Ascending aorta (tissue), 2 donors: ENCODE data around the gene CRYGB. TPM values are rescaled to one million over a fixed set of nuclear protein-coding genes. Genes with fewer than 3 reads are reported as not detected.

Experiments used
- DNase-seq, 2 donors: peaks; one replicate each; pipeline ENCODE4 v3.0.0-alpha.2; 2019; ENCODE audit warnings: low spot score in 2 of 2
- H3K27ac ChIP-seq, 2 donors: fragments of 200-600 bp; sonication (generic); one replicate each; pipeline ENCODE4 v1.5.1; 2016 to 2017; ENCODE audit warnings: mild to moderate bottlenecking in 1 of 2
- H3K27me3 ChIP-seq: fragments of 200-600 bp; sonication (generic); one replicate; pipeline ENCODE4 v1.5.1; 2017
- H3K36me3 ChIP-seq, 2 donors: fragments of 200-600 bp; sonication (generic); one replicate each; pipeline ENCODE4 v1.5.1; 2016
- H3K4me1 ChIP-seq, 2 donors: fragments of 200-600 bp; sonication (generic); one replicate each; pipeline ENCODE4 v1.5.1; 2016 to 2017; ENCODE audit warnings: mild to moderate bottlenecking in 1 of 2
- H3K4me3 ChIP-seq, 2 donors: fragments of 200-600 bp; sonication (generic); one replicate each; pipeline ENCODE4 v1.5.1; 2016 to 2017; ENCODE audit warnings: mild to moderate bottlenecking in 1 of 2
- H3K9me3 ChIP-seq, 2 donors: fragments of 200-600 bp; sonication (generic); one replicate each; pipeline ENCODE4 v1.5.1; 2016
- CTCF ChIP-seq, 3 experiments: fragments of 200-600 bp in 2 of 3; fragments of 450-650 bp in 1 of 3; sonication (generic) in 2 of 3; IDR thresholded peaks; one replicate each; pipeline ENCODE4 v1.5.1; 2016 to 2019; ENCODE audit warnings: antibody characterized with exemption in 3 of 3, mild to moderate bottlenecking in 1 of 3, moderate library complexity in 1 of 3
- intact Hi-C: fragments of 100-400 bp; cut with DNase I; formaldehyde crosslinking; loops from one replicate; pipeline ENCODE4 v1.15.1; 2023
- total RNA-seq: library from RNA; depleted of rRNA; stranded (reverse); fragments of >200 nt; gene quantifications from one replicate; pipeline ENCODE4 v1.1.0, GENCODE V29; 2016

Gene CRYGB
- total RNA-seq, 1 donor from 2014 or later, result not detected

- Histone ChIP-seq H3K36me3 (no peaks in the 10 kb centered on the region), H3K4me3 (no peak overlapping the region), H3K27me3 (no peaks in the 10 kb centered on the region), H3K27ac (no peak overlapping the region), H3K9me3 (no peaks in the 10 kb centered on the region), H3K4me1 (no peaks in the 10 kb centered on the region)
- intact Hi-C loops, result no loop called here
- no peak for TF ChIP-seq CTCF (IDR thresholded peaks at IDR 0.05)
- no peak for DNase-seq
Measured at GRCh38 chr2:208096080-208096479, 49.9 kb downstream of the CRYGB start.

GRCh38 chr2:208093128-208093527, 52.8 kb downstream of the CRYGB start:
- Histone ChIP-seq H3K36me3 (no peaks in the 10 kb centered on the region), H3K9me3 (no peaks in the 10 kb centered on the region), H3K4me3 (no peak overlapping the region), H3K27me3 (no peaks in the 10 kb centered on the region), H3K4me1 (no peaks in the 10 kb centered on the region), H3K27ac (no peak overlapping the region)
- intact Hi-C loops, result no loop called here
- DNase-seq, result no peak
- no peak for TF ChIP-seq CTCF (IDR thresholded peaks at IDR 0.05)

Other genes with a start within 250 kb of the CRYGB start
- gene PLEKHM3, start 120.6 kb downstream of the CRYGB start, total RNA-seq, result 18.3 TPM
- not detected for gene CRYGD, start 21.6 kb downstream of the CRYGB start, total RNA-seq
- gene CRYGC, start 16.3 kb downstream of the CRYGB start, total RNA-seq, result not detected
- gene CRYGA, start 17.4 kb upstream of the CRYGB start, total RNA-seq, result not detected
- not detected for gene C2orf80, start 43.9 kb upstream of the CRYGB start, total RNA-seq
- gene IDH1, start 108.9 kb upstream of the CRYGB start, total RNA-seq, result 25.9 TPM
- 12.0 TPM for gene PIKFYVE, start 120.1 kb upstream of the CRYGB start, total RNA-seq